DMS 273 treated with DMSO at 0.1 percent for 48 hours (cell line): ENCODE data around the gene BLNK.
"Not testable (repeated sequence)": the region's sequence is repeated elsewhere in the genome, so short reads cannot be mapped to it uniquely, and the experiment has no call there.

Experiments used
- DNase-seq: peaks from one replicate; lab custom pipeline; 2025; lab: John Stamatoyannopoulos, UW

The BLNK gene

GRCh38 chr10:96225119-96225518 lies 46.2 kb downstream of the BLNK start:
- no peak for DNase-seq

- no peak for DNase-seq
Observed at GRCh38 chr10:96222908-96223307, 48.5 kb downstream of the BLNK start.

- no peak for DNase-seq
Observed at GRCh38 chr10:96222441-96222840, 48.9 kb downstream of the BLNK start.

GRCh38 chr10:96218826-96219225 lies 52.5 kb downstream of the BLNK start:
- no peak for DNase-seq

- DNase-seq: no peak
Observed at GRCh38 chr10:96217711-96218110, 53.7 kb downstream of the BLNK start.

- no peak for DNase-seq
Observed at GRCh38 chr10:96216775-96217174, 54.6 kb downstream of the BLNK start.

- DNase-seq: no peak
Observed at GRCh38 chr10:96212911-96213310, 58.5 kb downstream of the BLNK start.

GRCh38 chr10:96211764-96212163 lies 59.6 kb downstream of the BLNK start:
- no peak for DNase-seq

- no peak for DNase-seq
Observed at GRCh38 chr10:96208946-96209345, 62.4 kb downstream of the BLNK start.

- DNase-seq: no peak
Observed at GRCh38 chr10:96208271-96208670, 63.1 kb downstream of the BLNK start.

GRCh38 chr10:96205580-96205979 lies 65.8 kb downstream of the BLNK start:
- no peak for DNase-seq

- no peak for DNase-seq
Observed at GRCh38 chr10:96201525-96201924, 69.8 kb downstream of the BLNK start.

- not testable (repeated sequence) for DNase-seq
Observed at GRCh38 chr10:96189505-96189904, 81.9 kb downstream of the BLNK start.

GRCh38 chr10:96188916-96189315 lies 82.5 kb downstream of the BLNK start:
- DNase-seq: no peak

- DNase-seq: no peak
Observed at GRCh38 chr10:96188421-96188820, 82.9 kb downstream of the BLNK start.

GRCh38 chr10:96176985-96177384 lies 94.4 kb downstream of the BLNK start:
- no peak for DNase-seq

GRCh38 chr10:96172666-96173065 lies 98.7 kb downstream of the BLNK start:
- DNase-seq: no peak

- no peak for DNase-seq
Observed at GRCh38 chr10:96170230-96170629, 101.1 kb downstream of the BLNK start.

- DNase-seq: no peak
Observed at GRCh38 chr10:96168546-96168945, 102.8 kb downstream of the BLNK start.

GRCh38 chr10:96165726-96166125 lies 105.6 kb downstream of the BLNK start:
- no peak for DNase-seq

- no peak for DNase-seq
Observed at GRCh38 chr10:96153070-96153469, 118.3 kb downstream of the BLNK start.

- DNase-seq: no peak
Observed at GRCh38 chr10:96152437-96152836, 118.9 kb downstream of the BLNK start.
